G401 (cell line): ENCODE results near the gene MAP3K14. TPM values are rescaled to one million over a fixed set of nuclear protein-coding genes. Genes with fewer than 3 reads are reported as not detected.
"Not testable (repeated sequence)": the region's sequence is repeated elsewhere in the genome, so short reads cannot be mapped to it uniquely, and the experiment has no call there.

Experiments used
- DNase-seq: peaks from one replicate; pipeline ENCODE4 v3.0.0-alpha.2; 2015; ENCODE audit warnings: low spot score
- in situ Hi-C: cut with HindIII; loops from 2 replicates; pipeline ENCODE4 v1.10.0; 2016; ENCODE audit warnings: low sequenced_read_pairs, mixed read lengths
- total RNA-seq: library from RNA; depleted of rRNA; stranded (reverse); fragments of >200 nt; shearing (Covaris generic); gene quantifications from 2 replicates; pipeline ENCODE4 v1.2.3, GENCODE V29; 2014; rRNA removed

MAP3K14 gene
- 17.5 and 17.8 TPM in 2 replicates for total RNA-seq

- peak; percentile 62 for DNase-seq
- in situ Hi-C loops = no loop called here
Observed at GRCh38 chr17:45316434-45317110, at the start of gene MAP3K14. MAP3K14 (minus strand) TSS chr17:45317020; CDS start chr17:45290745, 26,275 bp downstream.

DNA sequence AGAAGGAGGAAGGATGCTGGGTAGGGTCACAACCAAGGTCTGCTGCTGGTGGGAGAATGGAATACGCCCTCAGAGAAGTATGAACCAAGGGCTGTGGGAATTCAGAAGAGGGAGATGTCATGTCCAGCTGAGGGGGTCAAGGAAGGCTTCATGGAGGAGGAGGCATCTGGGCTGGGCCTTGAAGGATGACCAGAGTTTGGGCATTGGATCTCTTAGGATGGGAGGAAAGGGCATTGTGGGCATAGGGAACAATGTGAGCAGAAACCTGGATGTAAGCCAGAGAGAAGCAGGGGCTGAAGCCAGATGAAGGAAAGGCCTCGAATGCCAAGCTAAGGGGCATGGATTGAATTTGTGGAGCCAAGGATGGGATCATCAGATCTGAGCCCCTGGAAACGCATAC, 49.2 kb upstream of the MAP3K14 start:
- no peak for DNase-seq
- in situ Hi-C loops = no loop called here

DNA sequence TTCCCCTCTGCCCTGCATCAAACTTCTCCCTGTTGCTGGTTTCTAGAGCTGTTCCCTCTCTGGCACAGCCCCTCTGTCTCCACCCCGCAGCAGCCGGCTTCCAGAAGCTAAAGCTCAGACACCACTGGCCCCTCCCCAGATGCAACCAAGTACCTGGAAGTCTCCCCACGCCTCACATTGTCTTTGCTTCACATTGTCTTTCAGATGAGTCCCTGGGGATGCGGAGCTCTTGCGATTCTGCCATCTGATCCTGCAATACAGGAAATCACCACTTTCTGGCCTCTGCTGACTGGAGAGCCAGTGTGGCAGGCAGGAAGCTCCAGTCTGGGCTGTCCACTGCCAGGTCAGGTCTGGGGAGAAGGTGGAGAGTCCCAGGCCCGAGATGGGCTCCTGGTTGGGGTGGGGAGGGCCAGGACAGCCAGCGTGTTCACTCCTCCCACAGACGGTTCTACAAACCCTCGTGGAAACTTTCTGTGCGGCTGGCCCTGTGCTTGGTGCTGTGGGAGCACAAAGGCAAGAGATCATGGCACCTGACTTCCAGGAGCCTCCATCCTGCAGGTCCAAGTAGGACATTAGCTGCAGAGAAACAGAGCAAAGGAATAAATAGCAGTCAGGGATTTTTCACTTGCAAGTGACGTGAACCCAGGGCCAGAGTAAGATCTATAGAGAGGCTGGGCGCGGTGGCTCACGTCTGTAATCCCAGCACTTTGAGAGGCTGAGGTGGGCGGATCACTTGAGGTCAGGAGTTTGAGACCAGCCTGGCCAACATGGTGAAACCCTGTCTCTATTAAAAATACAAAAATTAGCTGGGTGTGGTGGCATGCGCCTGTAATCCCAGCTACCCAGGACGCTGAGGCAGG, 47.9 kb upstream of the MAP3K14 start:
- in situ Hi-C loops = no loop called here
- no peak for DNase-seq

- DNase-seq = no peak
- in situ Hi-C loops = no loop called here
Observed at GRCh38 chr17:45363498-45363897, 46.7 kb upstream of the MAP3K14 start.

- DNase-seq = no peak
- in situ Hi-C loops = no loop called here
Observed at GRCh38 chr17:45361976-45362375, 45.2 kb upstream of the MAP3K14 start.

DNA sequence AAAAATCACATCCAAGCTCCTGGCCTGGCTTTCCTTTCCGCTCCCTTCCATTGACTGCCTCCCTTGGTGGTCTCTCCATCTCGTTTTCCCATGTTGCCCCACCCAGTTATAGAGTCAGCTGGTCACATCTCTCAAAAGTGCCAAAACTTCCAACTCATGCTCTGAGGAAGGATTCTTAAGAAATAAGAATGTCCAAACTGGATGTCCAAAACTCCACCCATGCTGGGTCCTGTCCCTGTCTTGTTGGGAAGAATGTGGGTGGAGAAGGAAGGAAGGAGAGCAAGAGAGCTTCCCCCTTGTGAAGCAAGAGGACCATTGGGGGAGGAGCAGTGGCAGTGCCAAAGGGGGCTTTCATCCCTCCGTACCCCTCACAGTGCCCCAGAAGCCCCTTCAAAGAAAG, 44.6 kb upstream of the MAP3K14 start:
- no peak for DNase-seq
- in situ Hi-C loops = no loop called here

GRCh38 chr17:45357364-45357997, 40.7 kb upstream of the MAP3K14 start:
- in situ Hi-C loops = no loop called here
- DNase-seq = no peak

DNA sequence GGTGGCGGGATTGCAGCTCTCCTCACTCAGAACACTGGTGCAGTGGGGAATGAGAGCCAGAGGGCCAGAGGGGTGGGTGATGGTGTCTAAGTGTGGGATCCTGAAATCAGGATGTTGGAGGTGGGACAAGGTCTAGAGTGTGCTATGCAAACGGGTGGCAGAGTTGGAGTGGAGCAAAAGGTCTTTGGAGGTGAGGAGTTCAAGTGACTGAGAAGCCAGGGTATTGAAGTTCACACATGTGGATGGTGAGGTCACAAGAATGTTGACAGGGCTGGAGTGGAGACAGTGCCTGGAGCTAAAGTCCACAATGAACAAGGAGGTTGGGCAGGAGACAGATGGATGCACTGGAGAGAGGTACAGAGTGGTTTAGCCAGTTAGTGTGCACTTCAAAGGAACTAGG, 38.3 kb upstream of the MAP3K14 start:
- in situ Hi-C loops = no loop called here
- no peak for DNase-seq

- no peak for DNase-seq
Observed at GRCh38 chr17:45353043-45353442, 36.2 kb upstream of the MAP3K14 start.

GRCh38 chr17:45351831-45352230, 35.0 kb upstream of the MAP3K14 start:
- in situ Hi-C loops = no loop called here
- no peak for DNase-seq

More at GRCh38 chr17:45353043-45353442, 36.2 kb upstream of the MAP3K14 start:
- in situ Hi-C loops = no loop called here

DNA sequence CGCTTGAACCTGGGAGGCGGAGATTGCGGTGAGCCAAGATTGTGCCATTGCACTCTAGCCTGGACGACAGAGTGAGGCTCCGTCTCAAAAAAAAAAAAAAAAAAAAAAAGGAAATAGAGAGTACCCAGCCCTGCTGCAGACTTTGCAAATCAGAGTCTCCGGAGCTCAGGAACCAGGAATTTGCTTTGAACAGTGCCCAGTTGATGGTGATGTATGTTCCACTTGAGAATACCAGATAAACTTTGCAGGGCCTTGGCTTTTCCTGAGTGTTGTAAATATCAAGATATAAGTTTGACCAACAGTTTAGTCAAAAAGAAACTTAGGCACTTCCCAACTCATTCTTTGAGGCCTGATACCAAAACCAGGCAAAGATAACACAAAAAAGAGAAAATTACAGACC, 30.6 kb upstream of the MAP3K14 start:
- no peak for DNase-seq
- in situ Hi-C loops = no loop called here

DNA sequence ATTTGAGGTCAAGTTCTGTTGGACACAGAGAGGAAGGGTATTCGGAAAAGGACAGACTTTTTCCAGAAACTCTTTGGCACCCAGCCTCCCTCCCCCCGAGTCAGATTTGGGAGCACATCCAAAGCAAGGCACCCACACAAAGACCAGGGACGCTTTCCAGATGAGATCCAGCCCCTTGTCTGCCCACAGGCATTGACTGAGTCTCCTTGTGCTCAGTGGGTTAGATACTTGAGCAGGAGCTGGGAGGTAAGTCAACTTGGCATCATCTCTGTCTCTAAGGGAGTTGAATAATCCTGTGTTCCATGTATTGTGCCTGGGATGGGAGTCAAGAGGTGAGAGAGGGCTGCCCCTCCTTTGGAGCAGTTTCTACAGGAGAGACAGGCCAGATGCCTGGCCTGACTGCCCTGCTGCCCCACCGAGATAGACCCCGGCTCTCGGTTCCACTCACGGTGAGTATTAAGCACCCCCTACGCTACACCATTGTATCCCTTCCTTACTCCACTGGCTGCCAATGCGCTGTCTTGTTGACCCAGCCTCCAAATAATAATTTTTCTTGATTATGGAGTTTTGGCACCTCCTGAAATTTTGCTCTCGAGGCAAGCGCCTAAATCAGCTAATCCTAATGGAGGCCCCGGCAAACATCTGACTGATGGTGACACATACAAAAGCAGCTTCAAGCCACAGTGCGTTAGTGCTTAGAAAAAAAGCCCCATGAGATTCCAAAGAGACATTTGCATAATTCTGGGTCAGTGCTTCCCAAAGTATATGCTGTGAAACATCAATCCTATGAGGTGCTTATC, 29.6 kb upstream of the MAP3K14 start:
- DNase-seq = no peak
- in situ Hi-C loops = no loop called here

DNA sequence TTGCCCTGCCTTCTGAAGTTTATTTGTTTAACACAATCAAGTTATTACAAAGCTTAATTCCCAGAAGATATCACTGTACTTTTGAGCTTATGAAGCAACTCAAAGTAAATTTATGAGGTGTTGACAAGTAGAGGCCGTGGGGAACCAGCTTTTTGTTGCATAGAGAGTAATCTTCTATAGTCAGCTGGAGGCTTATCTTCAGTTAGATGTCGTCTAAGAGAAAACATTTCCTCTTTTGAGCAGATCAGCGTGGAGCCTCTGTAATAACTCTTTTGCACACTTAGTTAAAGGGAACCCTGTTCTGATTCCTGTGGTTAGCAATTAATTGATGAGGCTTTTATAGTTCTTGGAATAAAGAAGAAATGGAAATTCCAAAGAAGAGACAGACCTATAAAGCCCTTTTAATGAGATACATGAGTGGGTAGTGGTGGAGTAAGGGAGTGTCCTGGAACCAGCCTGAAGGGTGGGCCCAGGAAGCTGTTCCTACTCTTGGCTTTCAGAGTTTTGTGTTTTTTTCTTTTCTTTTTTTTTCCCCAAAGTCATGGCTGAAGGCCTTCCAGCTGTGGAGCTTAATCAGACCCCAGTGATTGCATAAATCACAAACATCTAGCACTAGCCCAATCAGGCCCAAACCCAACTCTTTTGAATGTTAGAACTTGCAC, 28.9 kb upstream of the MAP3K14 start:
- in situ Hi-C loops = no loop called here
- DNase-seq = no peak

DNA sequence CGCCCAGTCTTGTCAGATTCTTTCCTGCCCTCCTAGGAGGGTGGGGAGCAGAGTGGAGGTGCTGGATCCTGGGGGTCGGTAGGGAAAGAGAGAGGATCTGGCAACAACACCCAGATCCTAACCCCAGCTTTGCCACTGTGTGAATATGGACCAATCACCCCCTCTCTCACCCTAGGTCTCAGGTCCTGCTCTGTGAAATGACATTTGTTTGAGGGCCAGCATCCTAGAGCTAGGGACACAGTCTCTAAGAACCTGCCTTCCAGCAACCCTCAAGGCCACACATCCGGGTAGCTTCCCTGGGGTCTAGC, 28.4 kb upstream of the MAP3K14 start:
- in situ Hi-C loops = no loop called here
- DNase-seq = no peak

DNA sequence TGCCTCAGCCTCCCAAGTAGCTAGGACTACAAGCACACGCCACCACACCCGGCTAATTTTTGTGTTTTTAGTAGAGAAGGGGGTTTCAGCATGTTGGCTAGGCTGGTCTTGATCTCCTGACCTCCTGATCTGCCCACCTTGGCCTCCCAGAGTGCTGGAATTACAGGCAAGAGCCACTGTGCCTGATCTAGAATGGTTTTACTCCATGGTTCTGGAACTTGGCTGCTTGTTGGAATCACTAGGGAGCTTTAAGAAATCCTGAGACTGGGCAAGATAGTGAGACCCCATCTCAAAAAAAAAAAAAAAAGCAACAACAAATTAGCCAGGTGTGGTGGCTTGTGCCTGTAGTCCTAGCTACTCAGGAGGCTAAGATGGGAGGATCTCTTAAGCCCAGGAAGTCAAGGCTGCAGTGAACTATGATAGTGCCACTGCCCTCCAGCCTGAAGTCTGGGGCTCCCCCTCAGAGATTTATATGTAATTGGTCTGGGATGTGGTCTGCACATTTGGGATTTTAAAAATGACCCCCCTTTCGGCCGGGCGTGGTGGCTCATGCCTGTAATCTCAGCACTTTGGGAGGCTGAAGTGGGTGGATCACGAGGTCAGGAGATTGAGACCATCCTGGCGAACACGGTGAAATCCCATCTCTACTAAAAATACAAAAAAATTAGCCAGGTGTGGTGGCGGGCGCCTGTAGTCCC, 27.3 kb upstream of the MAP3K14 start:
- DNase-seq, in situ Hi-C loops: not testable (repeated sequence)

DNA sequence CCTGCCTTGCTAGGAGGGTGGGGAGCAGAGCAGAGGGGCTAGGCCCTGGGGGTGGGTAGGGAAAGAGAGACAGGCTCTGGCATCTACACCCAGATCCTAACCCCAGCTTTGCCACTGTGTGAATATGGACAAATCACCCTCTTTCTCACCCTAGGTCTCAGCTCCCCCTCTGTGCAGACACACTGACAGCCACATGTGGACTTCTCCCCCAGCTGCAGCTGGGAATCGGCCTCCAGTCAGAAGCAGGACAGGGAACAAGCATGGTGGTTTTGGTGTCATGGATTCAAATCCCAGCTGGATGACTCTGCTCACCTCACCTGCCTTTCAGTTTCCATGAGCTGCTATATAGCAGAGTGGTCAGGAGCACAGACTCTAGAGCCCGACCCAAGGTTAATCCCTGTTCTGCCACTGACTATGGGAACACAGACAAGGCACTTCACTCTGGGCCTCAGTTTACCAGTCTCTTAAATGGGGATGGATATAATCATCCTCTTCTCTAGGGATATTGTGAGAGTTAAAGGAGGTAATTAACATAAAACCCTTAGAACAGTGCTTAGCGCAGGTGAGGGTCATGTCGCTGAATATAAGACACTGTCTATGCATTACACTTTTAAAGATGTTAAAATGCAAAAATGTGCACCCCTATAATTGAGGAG, 26.2 kb upstream of the MAP3K14 start:
- in situ Hi-C loops = no loop called here
- DNase-seq = no peak

GRCh38 chr17:45342306-45342705, 25.5 kb upstream of the MAP3K14 start:
- in situ Hi-C loops = no loop called here
- no peak for DNase-seq
